ENCODE results near the gene EPGN.
A peak's percentile ranks its signal among the peaks of the same experiment; 100 is the strongest.
"Not testable (repeated sequence)": the region's sequence is repeated elsewhere in the genome, so short reads cannot be mapped to it uniquely, and the experiment has no call there.

Gene EPGN

GRCh38 chr4:74311696-74312313, 3.5 kb downstream of the EPGN start:
- DNase-seq = peak; percentile 42

- DNase-seq = no peak
These were observed 6.1 kb downstream of the EPGN start for GRCh38 chr4:74314329-74314728.

GRCh38 chr4:74314944-74315343, 6.7 kb downstream of the EPGN start:
- no peak for DNase-seq

- DNase-seq = no peak
These were observed 7.1 kb downstream of the EPGN start for GRCh38 chr4:74315376-74315775.

- DNase-seq = no peak
These were observed 8.1 kb downstream of the EPGN start for GRCh38 chr4:74316397-74316796.

GRCh38 chr4:74317616-74318246, 9.5 kb downstream of the EPGN start:
- DNase-seq = no peak

GRCh38 chr4:74318276-74318675, 10.0 kb downstream of the EPGN start:
- DNase-seq = no peak

- no peak for DNase-seq
These were observed 11.2 kb downstream of the EPGN start for GRCh38 chr4:74319470-74319869.

GRCh38 chr4:74320559-74321118, 12.4 kb downstream of the EPGN start:
- DNase-seq = peak; percentile 26

GRCh38 chr4:74322301-74322700, 14.0 kb downstream of the EPGN start:
- DNase-seq = no peak

GRCh38 chr4:74323663-74324062, 15.4 kb downstream of the EPGN start:
- no peak for DNase-seq

GRCh38 chr4:74324262-74324661, 16.0 kb downstream of the EPGN start:
- no peak for DNase-seq

GRCh38 chr4:74325886-74326285, 17.6 kb downstream of the EPGN start:
- DNase-seq = no peak

- DNase-seq = no peak
These were observed 19.5 kb downstream of the EPGN start for GRCh38 chr4:74327762-74328161.

- no peak for DNase-seq
These were observed 20.2 kb downstream of the EPGN start for GRCh38 chr4:74328501-74328900.

GRCh38 chr4:74329307-74329706, 21.0 kb downstream of the EPGN start:
- no peak for DNase-seq

GRCh38 chr4:74330295-74330750, 22.1 kb downstream of the EPGN start:
- no peak for DNase-seq

GRCh38 chr4:74331252-74331651, 23.0 kb downstream of the EPGN start:
- no peak for DNase-seq

- DNase-seq = no peak
These were observed 23.7 kb downstream of the EPGN start for GRCh38 chr4:74331944-74332343.

GRCh38 chr4:74334636-74335035, 26.4 kb downstream of the EPGN start:
- no peak for DNase-seq

- DNase-seq = peak; percentile 8
These were observed 27.2 kb downstream of the EPGN start for GRCh38 chr4:74335341-74336021.

GRCh38 chr4:74338792-74339333, 30.6 kb downstream of the EPGN start:
- no peak for DNase-seq

- DNase-seq = no peak
These were observed 31.2 kb downstream of the EPGN start for GRCh38 chr4:74339501-74339900.

- DNase-seq = not testable (repeated sequence)
These were observed 32.2 kb downstream of the EPGN start for GRCh38 chr4:74340421-74340820.
